GM12874 (cell line): Measurements from ENCODE around the gene FER.

Source experiments
- CTCF ChIP-seq: IDR thresholded peaks from 2 replicates; pipeline ENCODE4 v1.5.1; 2011; ENCODE audit warnings: low read depth, mild to moderate bottlenecking, control low read depth, low read length, moderate library complexity; ENCODE audit not compliant: insufficient read depth

Gene FER

GRCh38 chr5:108858959-108859358, 111.3 kb downstream of the FER start:
- no peak for TF ChIP-seq CTCF

- no peak for TF ChIP-seq CTCF
Measured at GRCh38 chr5:108862211-108862610, 114.5 kb downstream of the FER start.

GRCh38 chr5:108867656-108868055, 120.0 kb downstream of the FER start:
- TF ChIP-seq CTCF: no peak

- no peak for TF ChIP-seq CTCF
Measured at GRCh38 chr5:108869066-108869465, 121.4 kb downstream of the FER start.

- no peak for TF ChIP-seq CTCF
Measured at GRCh38 chr5:108876451-108876850, 128.8 kb downstream of the FER start.

GRCh38 chr5:108878756-108879155, 131.1 kb downstream of the FER start:
- TF ChIP-seq CTCF: no peak

GRCh38 chr5:108881133-108881532, 133.4 kb downstream of the FER start:
- no peak for TF ChIP-seq CTCF

- no peak for TF ChIP-seq CTCF
Measured at GRCh38 chr5:108884736-108885135, 137.0 kb downstream of the FER start.
